ENCODE measurements around the gene GARIN3.
A peak's percentile ranks its signal among the peaks of the same experiment; 100 is the strongest.

Gene GARIN3

GRCh38 chr5:157184117-157184670, 18.1 kb upstream of the GARIN3 start:
- no peak for DNase-seq

- DNase-seq, result no peak
These were observed 16.2 kb upstream of the GARIN3 start for GRCh38 chr5:157182143-157182757.

- DNase-seq, result no peak
These were observed 14.6 kb upstream of the GARIN3 start, which contains the start of gene ITK for GRCh38 chr5:157180374-157181264. TSS of gene ITK (plus strand) at chr5:157180840. CDS start at chr5:157180978, 138 bp downstream.

- DNase-seq, result no peak
These were observed 12.9 kb upstream of the GARIN3 start for GRCh38 chr5:157178966-157179365.

GRCh38 chr5:157177953-157178352, 11.9 kb upstream of the GARIN3 start:
- DNase-seq, result no peak

GRCh38 chr5:157175071-157175612, 9.1 kb upstream of the GARIN3 start:
- DNase-seq, result no peak

GRCh38 chr5:157172403-157172802, 6.3 kb upstream of the GARIN3 start:
- no peak for DNase-seq

- no peak for DNase-seq
These were observed 2.2 kb upstream of the GARIN3 start for GRCh38 chr5:157168286-157168685.

GRCh38 chr5:157167214-157167621, 1.2 kb upstream of the GARIN3 start:
- DNase-seq, result peak; percentile 60

- no peak for DNase-seq
These were observed 396 bp downstream of the GARIN3 start for GRCh38 chr5:157165668-157166067.

- DNase-seq, result no peak
These were observed 803 bp downstream of the GARIN3 start for GRCh38 chr5:157165261-157165660.

- no peak for DNase-seq
These were observed 1.5 kb downstream of the GARIN3 start for GRCh38 chr5:157164521-157164920.

GRCh38 chr5:157162919-157163510, 3.0 kb downstream of the GARIN3 start:
- DNase-seq, result no peak

GRCh38 chr5:157161996-157162395, 4.1 kb downstream of the GARIN3 start:
- DNase-seq, result no peak

GRCh38 chr5:157160001-157160400, 6.1 kb downstream of the GARIN3 start:
- no peak for DNase-seq

GRCh38 chr5:157159209-157159751, 6.8 kb downstream of the GARIN3 start:
- DNase-seq, result no peak

- DNase-seq, result no peak
These were observed 8.7 kb downstream of the GARIN3 start for GRCh38 chr5:157157293-157157891.

GRCh38 chr5:157155297-157155696, 10.8 kb downstream of the GARIN3 start:
- no peak for DNase-seq

GRCh38 chr5:157150995-157151394, 15.1 kb downstream of the GARIN3 start:
- no peak for DNase-seq

- DNase-seq, result peak; percentile 63
These were observed 17.1 kb downstream of the GARIN3 start for GRCh38 chr5:157148734-157149615.

Data from EL (cell line).